ENCODE measurements around the gene LCE3E. TPM values are rescaled to one million over a fixed set of nuclear protein-coding genes. Genes with fewer than 3 reads are reported as not detected.

The LCE3E gene
- total RNA-seq: 10 to 100 TPM; 16.7 to 28.0 (median 23.1) TPM

- 54 to 62% methylated on average over 1 of the region's 1 CpG for WGBS, 2 donors
- no peak for DNase-seq (ENCODE audit: low spot score in 2 of 2)
- TF ChIP-seq CTCF (IDR thresholded peaks at IDR 0.05) (no peak), POLR2A (IDR thresholded peaks at IDR 0.05) (no peak)
- no peak within 1 kb of the TSS for H3K4me3 ChIP-seq (ENCODE audit: low read depth, poor library complexity, severe bottlenecking)
- intact Hi-C loops (cut with DNase I; ENCODE audit: low total_unique reads): no loop called here
These were observed at the start of gene LCE3E for GRCh38 chr1:152566681-152567080. Gene LCE3E, minus strand, starts transcription at chr1:152566780. Its CDS starts 572 bp downstream, at chr1:152566208.

GRCh38 chr1:152613511-152613910 lies 46.9 kb upstream of the LCE3E start, which contains the start of gene LCE3B:
Gene LCE3B, plus strand, starts transcription at chr1:152613811. Its CDS starts 0 bp downstream, at chr1:152613811.
- 90% methylated on average over 1 of the region's 1 CpG; no CpG with 5 or more reads in 1 of the 2 donors for WGBS, 2 donors
- H3K4me3 ChIP-seq (ENCODE audit: low read depth, poor library complexity, severe bottlenecking): no peak within 1 kb of the TSS
- intact Hi-C loops (cut with DNase I; ENCODE audit: low total_unique reads): no loop called here
- DNase-seq (ENCODE audit: low spot score in 2 of 2): no peak
- TF ChIP-seq POLR2A (IDR thresholded peaks at IDR 0.05) (no peak), CTCF (IDR thresholded peaks at IDR 0.05) (no peak)

- no peak for TF ChIP-seq CTCF (IDR thresholded peaks at IDR 0.05)
- no peak for TF ChIP-seq POLR2A (IDR thresholded peaks at IDR 0.05)
- DNase-seq (ENCODE audit: low spot score in 2 of 2): no peak
- no peak within 1 kb of the TSS for H3K4me3 ChIP-seq (ENCODE audit: low read depth, poor library complexity, severe bottlenecking)
- WGBS, 2 donors: 84% methylated on average over 4 of the region's 4 CpGs; no CpG with 5 or more reads in 1 of the 2 donors
- intact Hi-C loops (cut with DNase I; ENCODE audit: low total_unique reads): no loop called here
These were observed 33.4 kb upstream of the LCE3E start, which contains the start of gene LCE3C for GRCh38 chr1:152599934-152600333. Gene LCE3C, plus strand, starts transcription at chr1:152600234. Its CDS starts 498 bp downstream, at chr1:152600732.

GRCh38 chr1:152596986-152597385 lies 30.4 kb upstream of the LCE3E start:
- intact Hi-C loops (cut with DNase I; ENCODE audit: low total_unique reads): no loop called here
- no peak overlapping the region for H3K4me3 ChIP-seq (ENCODE audit: low read depth, poor library complexity, severe bottlenecking)
- WGBS, 2 donors: 66% methylated on average over 2 of the region's 2 CpGs; no CpG with 5 or more reads in 1 of the 2 donors

GRCh38 chr1:152585586-152585985 lies 19.0 kb upstream of the LCE3E start:
- no peak overlapping the region for H3K4me3 ChIP-seq (ENCODE audit: low read depth, poor library complexity, severe bottlenecking)
- WGBS, 2 donors: 57% methylated on average over 1 of the region's 1 CpG; no CpG with 5 or more reads in 1 of the 2 donors
- DNase-seq (ENCODE audit: low spot score in 2 of 2): no peak
- intact Hi-C loops (cut with DNase I; ENCODE audit: low total_unique reads): no loop called here
- TF ChIP-seq POLR2A (IDR thresholded peaks at IDR 0.05) (no peak), CTCF (IDR thresholded peaks at IDR 0.05) (no peak)

More at GRCh38 chr1:152596986-152597385, 30.4 kb upstream of the LCE3E start:
- no peak for DNase-seq (ENCODE audit: low spot score in 2 of 2)
- TF ChIP-seq POLR2A (IDR thresholded peaks at IDR 0.05) (no peak), CTCF (IDR thresholded peaks at IDR 0.05) (no peak)

GRCh38 chr1:152582647-152583046 lies 16.1 kb upstream of the LCE3E start:
- TF ChIP-seq POLR2A (IDR thresholded peaks at IDR 0.05): no peak
- TF ChIP-seq CTCF (IDR thresholded peaks at IDR 0.05): no peak
- intact Hi-C loops (cut with DNase I; ENCODE audit: low total_unique reads): no loop called here
- WGBS, 2 donors: 37 to 59% methylated on average over 1 of the region's 1 CpG
- H3K4me3 ChIP-seq (ENCODE audit: low read depth, poor library complexity, severe bottlenecking): no peak overlapping the region
- no peak for DNase-seq (ENCODE audit: low spot score in 2 of 2)

All from lower leg skin (tissue), 4 donors.